ENCODE results near the gene SLC41A1.

Gene SLC41A1

DNA sequence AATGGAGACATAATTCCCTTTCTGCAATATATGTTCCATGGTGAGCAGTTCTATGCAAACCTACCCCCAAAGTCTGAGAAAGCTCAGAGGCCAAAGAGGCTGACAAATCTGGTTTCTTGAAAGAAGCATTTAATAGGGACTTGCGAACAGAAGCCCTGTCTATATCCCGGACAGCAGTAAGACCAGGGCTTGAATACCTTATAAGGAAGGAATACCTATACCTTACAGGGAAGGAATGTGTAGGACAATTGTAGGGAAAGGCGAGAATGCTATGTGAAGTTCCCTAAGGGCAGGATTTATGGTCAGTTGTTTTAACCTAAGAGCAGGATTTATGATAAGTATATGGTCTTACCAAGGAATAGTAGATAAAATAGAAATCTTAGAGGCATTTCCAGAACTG lies 5.0 kb upstream of the SLC41A1 start:
- no peak for DNase-seq

DNA sequence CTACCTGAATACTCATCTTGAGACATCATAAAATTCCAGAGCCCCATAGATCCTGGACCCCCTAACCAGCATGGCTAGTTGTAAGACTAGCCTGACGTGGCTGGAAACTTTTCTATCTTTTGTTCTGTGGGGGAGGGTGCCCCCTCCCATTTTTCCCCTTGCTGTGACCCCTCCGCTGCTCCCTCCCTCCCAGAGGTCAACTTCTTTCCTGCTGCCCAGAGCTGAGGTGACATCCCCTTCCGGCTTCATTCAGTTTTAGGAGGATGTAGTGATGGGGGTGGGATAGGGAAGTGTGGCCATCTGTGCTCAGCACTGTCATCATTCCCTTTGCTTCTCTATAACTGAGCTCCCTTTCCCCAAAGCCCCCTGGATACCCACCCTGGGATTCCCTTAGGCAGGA lies 4.4 kb upstream of the SLC41A1 start:
- DNase-seq = no peak

DNA sequence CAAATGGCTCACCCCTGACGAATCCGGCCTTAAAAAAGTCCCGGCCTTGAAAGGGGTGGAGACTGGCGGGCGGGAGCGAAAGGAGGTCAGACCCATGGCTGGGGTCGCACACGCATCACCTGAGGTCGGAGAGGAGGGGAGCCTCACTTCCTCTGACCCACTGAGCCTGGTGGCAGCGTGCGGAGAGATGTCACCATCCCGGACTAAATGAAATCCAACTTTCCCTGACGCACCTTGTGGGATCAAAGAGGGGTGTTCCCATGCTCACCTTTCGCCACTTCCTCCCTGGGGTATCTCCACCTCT lies 709 bp upstream of the SLC41A1 start:
- peak in 2 of 3 donors; percentile 70 to 72 for DNase-seq

DNA sequence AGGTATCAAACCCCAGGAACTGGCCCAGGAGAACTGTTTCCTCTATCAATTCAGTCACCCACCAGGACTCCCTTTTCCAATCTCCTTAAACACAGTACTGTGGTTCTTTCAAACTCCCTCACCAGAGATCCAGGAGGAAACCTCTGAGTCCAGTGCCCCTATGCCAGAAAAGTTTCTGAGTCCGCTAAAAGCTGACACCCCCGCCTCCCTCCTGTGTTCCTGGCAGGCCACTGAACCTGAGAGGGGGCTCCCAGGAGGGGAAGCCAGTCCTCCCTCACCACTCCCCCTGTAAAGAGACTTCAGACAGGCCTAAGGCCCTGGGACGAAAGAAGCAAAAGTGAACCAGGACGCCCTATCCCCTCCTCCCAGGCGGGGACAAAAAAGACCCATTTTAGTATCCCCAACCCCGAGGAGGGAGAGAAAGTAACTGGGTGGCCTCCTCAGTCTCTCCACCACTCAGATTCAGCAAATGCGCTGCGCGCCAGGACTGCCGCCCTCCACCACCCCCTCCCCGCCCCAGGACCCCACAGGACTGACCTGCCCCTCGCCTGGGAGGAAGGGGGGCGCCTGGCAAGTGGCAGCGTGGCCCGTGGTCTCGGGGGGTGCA lies 624 bp downstream of the SLC41A1 start:
- DNase-seq = no peak

DNA sequence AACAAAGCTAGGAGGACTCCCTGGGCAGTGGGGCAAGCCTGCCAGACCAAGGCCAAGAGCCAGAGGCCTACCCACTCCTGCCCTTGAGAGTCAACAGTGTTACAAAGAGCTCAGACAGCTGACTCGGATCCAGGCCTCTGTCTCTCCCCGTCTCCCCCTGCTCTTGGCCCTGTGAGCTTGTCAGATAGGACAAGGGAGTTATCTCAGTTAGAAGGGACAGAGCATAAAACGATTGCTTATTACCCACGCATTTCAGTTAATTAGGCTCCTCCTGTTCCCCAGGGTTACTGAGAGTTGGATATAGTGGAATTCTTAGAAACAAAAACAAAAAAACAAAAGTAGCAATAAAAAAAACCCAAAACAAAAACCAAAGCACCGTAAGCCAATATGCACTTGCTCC lies 1.3 kb downstream of the SLC41A1 start:
- DNase-seq = no peak

DNA sequence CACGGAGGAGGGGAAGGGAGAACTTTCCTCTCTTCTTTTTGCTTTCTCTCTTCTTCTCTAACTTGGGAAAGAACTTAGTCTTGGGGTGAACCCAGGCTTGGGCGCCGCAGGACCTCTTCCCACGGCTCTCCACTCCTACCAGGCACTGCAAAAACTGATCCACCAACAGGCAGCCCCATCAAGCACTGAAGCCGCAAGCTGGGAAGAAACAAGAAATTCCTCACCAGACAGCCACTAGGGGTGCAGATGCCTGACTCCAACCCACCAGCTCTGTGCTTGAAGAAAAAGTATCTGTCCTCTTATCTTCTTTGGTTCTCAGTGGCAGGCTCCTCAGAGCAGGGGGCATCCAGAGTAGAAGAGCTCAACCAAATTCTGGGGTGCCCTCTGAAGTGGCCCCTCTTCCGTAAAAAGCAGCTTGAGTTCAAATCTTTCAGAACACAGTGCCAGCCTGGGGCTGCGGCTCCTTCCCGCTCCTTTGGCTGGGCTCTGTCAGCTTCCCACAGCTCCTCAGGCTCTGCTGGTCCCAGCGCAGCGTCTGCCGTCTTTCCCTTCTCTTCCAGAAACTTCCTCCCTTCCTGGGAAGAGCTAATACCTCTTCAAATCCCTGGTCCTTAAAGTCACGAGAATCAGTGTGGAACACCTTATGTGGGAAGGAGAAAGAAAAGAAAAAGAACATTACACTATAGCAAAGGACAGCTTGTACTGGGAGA lies 2.4 kb downstream of the SLC41A1 start:
- no peak for DNase-seq

DNA sequence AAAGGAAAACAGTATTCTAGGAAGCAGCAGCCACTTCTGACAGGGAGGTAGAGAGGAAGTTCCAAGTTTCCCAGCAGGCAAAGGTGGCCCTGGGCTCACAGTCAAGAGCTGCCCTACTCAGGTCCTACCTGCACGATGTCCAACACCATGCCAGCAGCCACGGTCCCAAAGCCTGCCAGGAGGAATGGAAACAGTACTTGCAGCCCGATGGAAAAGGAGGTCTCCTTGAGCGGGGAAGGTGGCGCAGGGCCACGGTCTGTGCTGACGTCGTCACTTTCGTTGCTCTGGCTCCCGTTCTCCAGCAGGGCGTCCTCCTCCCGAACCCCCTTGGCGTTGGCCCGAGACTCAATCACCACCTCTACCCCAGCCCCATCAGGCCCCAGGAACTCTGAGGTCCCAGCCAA lies 3.1 kb downstream of the SLC41A1 start:
- no peak for DNase-seq

DNA sequence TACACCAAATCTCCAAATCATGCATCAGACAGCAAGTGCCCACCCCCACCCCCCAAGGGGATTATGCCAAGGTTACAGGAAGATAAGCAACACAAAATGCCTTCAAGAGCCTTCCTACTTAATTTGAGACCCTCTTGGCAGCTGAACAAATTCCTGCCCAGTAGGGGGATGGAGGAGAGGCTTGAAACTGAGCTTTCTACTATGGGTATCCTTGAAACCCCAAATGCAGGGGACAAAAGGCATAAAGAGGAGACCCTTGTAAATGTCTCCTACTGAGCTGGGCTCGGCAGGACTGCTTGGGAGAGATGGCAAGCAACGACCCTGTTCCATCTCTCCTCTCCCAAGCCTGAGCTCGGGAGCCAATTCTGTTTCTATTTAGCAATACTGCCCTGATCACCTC lies 3.5 kb downstream of the SLC41A1 start:
- no peak for DNase-seq

DNA sequence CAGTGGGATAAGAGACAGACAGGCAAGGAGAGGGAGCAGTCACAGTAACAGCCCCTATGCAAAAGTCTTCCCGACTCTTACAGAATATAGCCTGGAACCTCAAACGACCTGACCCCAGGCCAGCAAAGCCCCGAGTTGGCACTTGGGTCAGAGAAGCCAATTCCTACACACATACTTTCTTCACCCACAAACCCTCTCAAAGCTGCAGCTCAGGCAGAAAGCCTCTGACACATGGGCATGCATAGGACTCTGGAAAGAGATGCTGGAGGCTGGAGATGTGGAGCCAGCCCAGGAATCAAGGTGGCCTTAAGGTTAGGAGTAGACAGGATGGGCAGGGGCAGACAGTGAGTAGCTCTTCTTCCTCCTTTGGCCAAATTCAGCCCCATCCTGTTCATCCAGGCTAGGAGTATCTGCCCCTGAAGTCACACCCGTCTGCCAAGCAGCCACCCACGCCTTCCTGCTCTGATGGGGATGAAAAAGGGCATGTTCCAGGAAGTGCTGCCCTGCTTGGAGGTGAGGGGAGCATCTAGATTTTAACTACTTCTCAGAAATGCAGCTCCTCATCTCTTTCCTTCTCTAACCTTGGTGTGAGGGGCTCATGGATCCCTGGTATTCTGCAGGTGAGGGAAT lies 7.8 kb downstream of the SLC41A1 start:
- DNase-seq = peak; percentile 20 to 63 (median 47)

DNA sequence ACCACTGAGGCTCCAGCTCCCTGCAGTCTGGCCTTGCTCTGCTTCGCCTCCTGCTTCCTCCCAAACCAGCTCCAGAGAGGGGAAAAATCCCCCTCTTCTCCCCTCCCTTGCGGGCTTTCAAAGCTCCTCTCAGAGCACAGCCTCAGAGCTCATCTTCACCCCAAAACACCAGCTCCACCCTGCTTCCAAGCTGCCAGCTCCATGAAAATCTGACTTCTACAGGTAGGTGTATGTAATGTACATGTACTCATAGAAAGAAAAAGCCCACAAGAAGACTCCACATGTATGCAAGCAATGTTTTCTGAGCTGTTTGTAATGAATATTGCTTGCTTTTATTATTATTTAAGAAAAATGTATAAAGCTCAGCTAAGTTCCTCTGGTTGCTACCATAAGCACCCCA lies 8.4 kb downstream of the SLC41A1 start:
- DNase-seq = no peak

DNA sequence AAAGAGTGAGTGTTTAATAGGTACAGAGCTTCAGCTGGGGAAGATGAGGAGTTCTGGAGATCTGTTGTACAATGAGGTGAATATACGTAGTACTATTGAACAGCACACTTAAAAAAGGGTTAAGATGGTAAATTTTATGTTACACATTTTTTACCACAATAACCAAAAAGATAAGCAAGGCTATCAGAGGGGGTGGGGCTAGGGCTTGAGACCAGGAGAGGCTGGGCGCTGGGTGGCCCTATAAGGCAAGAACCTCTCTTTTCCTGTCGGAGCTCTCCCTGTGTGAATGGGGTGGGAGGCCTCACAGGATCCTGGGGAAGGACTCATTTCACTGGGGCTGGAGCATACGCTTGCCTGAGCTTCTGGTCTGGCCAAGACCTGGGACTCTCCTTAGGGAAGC lies 9.0 kb downstream of the SLC41A1 start:
- DNase-seq = no peak

DNA sequence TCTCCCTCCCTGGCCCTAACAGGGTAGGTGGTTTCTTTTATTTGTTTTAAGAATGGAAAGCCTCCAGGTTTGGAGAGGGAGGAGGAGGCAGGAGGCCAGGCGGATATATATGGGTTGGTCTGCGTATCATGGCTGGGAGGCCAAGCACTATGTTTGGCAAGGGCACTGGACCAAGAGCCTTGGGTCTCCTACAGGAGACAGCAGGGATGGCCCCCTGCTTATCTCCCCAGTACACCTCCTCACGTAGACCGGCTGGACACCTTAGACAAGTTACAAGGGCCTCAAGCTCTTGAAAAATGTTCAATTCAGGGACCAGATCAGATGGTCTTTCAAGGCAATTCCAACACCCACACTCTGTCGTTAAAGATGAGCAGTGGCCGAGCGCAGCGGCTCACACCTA lies 10.9 kb downstream of the SLC41A1 start:
- DNase-seq = no peak

DNA sequence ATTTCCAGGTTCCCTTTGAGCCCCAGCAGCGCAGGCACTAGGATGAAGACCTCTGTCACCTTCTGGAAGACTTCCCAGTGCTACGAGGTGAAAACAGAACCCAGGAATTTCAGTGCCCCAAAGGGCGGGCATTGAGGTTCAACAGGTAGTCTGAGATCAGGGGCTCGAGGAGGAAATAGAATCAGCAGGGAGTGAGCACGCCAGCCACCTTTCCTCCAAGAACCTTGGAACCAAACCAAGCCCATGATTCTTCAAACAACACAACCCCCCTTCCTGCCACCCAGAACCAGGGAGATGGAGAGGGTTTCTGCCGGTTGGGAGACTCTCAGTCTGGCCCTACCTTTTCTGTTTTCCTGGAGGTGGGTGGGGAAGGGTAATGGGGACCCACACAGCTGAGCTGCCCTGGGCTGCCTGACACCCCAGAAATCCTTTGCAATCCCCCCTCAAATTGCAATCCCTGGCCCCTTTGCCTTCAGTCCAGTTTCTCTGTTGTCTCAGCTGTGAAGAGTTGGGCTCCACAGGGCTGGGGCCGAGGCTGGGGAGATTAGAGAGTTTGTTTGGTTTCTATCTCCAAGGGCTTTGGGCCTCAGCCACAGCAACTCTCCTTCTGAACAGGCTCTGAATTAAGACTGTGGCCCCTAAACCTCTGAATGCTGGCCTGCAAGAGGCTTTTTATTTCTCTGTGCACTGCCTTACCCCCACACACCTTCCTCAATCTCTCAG lies 11.9 kb downstream of the SLC41A1 start:
- no peak for DNase-seq

DNA sequence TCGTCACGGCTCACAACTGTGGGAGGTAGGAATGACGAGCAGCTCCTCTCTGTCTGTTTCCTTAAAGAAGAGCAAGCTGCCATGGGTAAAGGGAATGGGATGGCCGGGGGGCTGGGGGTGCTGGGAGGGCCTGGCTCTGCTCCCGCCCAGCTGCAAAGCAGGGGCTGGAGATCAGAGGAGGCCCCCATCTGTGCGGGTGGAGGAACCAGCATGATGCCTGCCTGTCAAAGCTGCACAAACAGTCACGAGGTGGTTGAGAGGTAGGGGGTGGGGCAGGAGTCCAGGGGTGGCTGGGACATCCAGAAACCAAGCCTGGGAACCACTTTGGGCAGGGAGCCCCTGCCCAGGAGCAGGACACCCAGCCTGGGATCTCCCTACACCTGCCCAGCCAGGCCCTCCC lies 12.6 kb downstream of the SLC41A1 start:
- DNase-seq = no peak

DNA sequence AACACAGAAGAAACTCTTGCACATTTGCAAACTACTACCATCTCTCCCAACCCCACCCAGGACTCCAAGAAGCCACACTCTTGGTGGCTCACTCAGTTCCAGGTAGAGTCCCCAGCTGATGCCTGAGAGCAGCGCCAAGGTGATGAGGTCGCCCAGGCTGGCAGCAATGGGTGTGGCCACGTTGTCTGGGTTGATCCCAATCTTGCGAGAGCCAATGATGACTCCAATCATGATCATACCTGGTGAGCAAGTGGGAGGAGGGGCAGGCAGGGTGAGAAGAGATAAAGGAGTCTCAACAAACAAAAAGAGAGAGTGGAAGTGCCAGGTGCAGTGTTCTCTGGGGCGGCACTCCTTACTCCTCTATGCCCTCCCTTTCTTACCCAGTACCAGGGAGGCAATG lies 14.4 kb downstream of the SLC41A1 start:
- DNase-seq = no peak

DNA sequence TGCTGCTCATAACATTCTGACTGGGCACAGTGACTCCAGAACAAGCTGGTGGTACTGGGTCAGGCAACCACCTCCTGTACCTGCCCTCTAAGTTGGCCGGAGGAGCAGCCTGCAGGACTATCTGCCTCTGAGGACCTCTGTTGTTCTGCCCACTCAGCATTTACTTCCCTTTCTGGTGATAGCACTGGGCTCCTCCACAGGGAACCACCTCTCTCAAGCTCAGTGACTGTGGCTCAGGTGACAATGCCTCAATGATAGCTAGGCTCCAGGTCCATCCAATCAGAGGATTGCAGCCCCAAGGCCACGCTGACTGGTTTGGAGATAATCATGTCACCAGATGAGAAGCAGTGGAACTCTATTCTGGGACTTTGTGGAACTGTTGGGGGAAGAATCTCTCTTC lies 15.8 kb downstream of the SLC41A1 start:
- DNase-seq = peak; percentile 45 to 62 (median 46)

DNA sequence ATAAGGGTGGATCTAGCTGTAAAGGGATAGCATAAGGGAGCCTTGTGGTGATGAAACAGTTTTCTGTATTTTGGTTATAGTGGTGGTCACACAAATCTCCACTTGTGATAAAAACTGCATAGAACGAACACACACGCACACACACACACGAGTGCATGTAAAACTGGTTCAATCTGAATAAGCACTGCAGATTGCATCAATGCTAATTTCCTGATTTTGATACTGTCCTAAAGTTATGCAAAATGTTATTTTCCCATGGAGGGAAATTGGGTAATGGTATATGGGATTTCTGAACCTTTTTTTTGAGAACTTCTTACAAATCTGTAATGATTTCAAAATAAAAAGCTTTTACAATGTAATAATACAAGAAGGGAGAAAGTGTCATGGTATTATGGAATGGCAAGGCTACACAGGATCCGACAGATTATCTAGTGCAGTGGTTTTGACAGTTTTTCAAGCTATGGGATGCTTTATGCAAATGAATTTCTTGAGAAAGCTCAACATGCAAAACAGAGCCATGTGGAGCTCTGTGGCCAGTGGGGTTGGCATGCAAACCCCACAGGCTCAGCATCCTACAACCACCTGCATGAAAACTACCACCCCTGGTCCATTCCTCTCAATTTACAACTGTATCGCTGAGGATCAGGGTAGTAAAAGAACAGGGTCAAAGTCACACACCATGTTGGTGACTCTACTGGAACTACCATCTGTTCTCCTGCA lies 18.8 kb downstream of the SLC41A1 start:
- DNase-seq = peak; percentile 55 to 85 (median 81)

DNA sequence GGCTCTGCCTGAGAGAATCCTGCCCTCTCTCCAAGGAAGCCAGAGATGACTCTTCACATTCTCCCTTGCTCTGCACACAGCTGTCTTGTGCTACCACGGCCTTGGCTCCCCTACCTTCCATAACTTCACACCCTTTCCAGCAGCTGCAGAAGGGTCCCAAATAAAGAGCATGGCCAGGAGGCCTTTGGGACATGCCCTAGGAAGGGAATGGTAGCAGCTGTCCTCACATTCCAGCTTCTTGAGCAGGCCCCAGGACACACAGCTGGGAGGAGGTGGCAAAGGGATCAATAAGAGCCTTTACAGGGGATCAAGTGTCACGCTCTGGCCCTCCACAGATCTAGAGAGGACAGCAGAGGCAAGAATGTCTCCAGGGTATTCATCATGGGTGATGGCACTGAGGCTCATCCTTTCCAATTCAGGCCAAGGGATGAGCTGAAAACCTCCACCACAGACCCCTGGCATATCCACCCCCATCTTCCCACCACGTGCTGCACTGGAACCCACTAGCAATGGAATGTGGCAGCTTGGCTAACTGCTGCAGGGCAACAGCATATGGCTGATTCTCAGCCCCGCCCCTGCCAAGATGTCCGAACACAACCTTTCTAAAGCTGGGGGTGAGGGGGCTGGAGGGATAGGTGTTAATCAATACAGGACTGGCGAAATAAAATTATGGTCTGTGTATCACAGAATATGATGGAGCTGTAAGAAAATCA lies 19.9 kb downstream of the SLC41A1 start:
- DNase-seq = no peak

DNA sequence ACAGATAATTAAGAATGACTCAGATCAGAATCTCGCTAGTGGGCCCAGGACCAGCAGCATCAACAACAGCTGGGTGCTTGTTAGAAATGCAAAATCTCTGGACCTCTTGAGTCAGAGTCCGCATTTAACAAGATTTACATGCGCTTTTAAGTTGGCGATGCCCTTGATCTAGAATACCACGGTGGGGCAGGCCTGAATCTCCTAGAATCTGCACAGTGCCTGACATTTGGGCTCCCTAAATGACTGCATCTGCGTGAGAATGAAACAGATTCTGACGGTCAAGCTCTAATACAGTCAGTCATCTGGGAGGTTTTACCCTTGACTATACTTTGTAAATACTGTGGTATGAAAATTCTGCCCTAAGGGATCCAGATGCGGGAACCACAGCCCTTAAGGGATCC lies 20.5 kb downstream of the SLC41A1 start:
- no peak for DNase-seq

DNA sequence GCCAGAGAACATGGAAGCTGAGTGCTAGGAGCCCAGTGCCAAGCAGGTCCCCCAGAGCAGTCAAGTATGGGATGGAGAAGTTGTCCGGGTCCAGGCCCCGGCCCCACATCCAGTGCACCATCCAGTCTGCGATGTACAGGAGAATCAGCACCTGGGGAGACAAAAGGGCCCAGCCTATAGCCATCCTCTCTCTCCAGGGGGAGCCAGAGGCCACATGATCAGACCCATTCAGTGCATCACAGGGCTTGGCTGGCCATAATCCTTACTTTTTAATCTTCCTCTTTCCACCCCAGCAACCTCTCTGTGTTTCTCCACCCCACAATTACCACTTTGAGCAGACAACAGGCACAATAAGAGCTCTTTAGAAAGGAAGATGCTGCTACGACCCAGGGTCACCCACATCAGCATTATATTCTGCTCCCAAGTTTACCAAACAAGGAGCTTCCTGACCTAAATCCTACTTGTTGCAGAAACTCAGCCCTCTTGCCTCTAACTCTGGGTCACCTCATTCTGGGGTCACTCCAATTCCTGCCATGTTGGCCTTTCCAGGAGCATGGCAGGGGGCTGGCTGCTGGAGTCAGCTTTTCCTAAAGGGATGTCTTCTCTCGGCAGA lies 21.3 kb downstream of the SLC41A1 start:
- DNase-seq = peak; percentile 72 to 81 (median 76)

DNA sequence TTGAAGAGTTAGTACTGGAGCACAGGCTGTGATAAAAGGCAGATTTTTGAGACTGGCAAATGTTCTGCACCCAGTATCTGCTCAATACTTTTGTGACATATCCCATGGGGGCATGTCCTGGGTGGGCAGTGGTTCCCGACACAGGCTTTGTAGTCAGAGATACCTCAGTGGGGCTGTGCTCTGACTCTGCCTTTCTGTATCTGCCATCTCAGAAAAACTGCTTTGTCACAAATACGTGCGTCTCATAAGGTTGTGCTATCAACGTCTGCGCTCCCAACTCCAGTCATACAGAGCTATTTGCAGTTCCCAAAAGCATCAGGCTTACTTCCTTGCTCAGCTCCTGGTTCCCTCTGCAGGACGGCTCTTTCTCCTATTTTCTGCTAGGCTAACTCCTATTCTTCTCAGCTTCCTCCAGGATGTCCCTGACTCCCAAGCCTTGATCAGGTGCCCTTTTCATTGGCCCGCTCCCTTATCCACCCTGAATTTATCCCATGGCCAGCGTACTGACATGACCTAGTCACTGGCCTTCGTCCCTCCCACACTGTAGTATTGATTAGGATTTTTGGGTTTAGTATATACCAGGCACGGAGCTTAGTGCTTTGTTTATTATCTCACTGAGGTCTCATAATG lies 25.6 kb downstream of the SLC41A1 start:
- no peak for DNase-seq

DNA sequence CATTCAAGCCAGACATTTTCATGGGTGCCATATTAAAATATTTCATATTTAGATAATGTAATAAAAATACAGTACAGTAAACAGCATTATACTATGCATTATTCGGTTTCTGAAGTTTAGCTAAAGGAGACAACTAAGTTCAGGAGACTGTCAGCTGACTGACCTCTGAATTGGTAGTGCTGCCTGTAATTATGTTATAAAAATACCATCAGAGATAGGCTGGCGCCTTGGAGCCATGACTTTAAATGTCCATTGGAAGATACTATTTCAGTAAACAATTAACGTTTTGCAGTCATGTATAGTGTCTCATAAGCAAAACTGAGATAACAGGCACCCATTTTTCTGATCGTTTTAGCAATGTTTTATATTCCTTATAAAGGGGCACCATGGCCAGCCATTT lies 26.4 kb downstream of the SLC41A1 start:
- DNase-seq = no peak
